ENCODE data around the gene NINJ1. TPM values are rescaled to one million over a fixed set of nuclear protein-coding genes. Genes with fewer than 3 reads are reported as not detected.

The NINJ1 gene
- total RNA-seq, 1 experiment from 2014 or later: 41.3 TPM

DNA sequence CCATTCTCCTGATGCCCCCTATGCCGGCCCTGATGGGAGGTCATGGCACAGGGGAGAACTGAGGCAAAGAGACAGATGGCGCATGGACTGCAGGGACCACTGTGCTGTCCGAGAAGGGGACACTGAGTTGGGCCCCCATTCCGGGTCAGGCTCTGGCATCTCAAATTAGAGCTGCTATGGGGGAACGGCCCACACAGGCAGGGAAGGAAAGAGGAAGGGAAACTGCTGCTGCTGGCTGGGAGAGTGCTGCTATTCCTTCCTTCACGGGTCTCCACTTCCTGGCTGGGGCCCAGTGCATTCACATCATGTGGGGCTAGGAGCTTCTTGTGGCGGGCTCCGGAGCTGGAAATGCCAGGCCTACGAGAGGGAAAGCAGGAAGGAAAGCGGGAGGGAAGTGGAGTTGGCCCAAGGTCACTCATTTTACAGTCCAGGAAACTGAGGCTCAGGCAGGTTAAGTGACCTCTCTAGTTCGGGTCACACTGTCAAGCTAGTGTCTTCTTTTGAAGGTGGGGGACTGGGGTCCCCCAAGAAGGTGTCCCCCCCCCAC, 39.3 kb downstream of the NINJ1 start:
- no peak for TF ChIP-seq FOXJ3 (CRISPR knock-in tag; IDR thresholded peaks at IDR 0.05; ENCODE audit: borderline replicate concordance)
- TF ChIP-seq, protein P1, sequence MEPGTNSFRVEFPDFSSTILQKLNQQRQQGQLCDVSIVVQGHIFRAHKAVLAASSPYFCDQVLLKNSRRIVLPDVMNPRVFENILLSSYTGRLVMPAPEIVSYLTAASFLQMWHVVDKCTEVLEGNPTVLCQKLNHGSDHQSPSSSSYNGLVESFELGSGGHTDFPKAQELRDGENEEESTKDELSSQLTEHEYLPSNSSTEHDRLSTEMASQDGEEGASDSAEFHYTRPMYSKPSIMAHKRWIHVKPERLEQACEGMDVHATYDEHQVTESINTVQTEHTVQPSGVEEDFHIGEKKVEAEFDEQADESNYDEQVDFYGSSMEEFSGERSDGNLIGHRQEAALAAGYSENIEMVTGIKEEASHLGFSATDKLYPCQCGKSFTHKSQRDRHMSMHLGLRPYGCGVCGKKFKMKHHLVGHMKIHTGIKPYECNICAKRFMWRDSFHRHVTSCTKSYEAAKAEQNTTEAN (CRISPR knock-in tag; IDR thresholded peaks at IDR 0.05): 0 out of 2 replicates have a peak, but pooled peaks have one; percentile 27
- 0 out of 2 replicates have a peak, but pooled peaks have one; percentile 48 for TF ChIP-seq ESRRA (CRISPR knock-in tag; IDR thresholded peaks at IDR 0.05; ENCODE audit: borderline replicate concordance)
- no peak for ATAC-seq
- Mint-ChIP-seq H3K9me3 (no peaks in the 10 kb centered on the region), H3K27me3 (ENCODE audit: low read depth) (no peaks in the 10 kb centered on the region; the same call in 1 of the 2 replicates), H3K27ac (peak overlapping the region; percentile 96), H3K4me1 (peaks cover 23% of the 10 kb centered on the region), H3K4me3 (peak overlapping the region; percentile 64), H3K36me3 (no peaks in the 10 kb centered on the region)
- DNase-seq (ENCODE audit: low spot score): no peak
- POLR2A ChIA-PET: interaction anchor here (1.0 to 1.2 kb wide), 2 partner anchors 34 to 396 kb away, joined by 3 read pairs; no protein-coding TSS in a partner anchor
- CTCF ChIA-PET: interaction anchor here (1.0 to 2.1 kb wide), 4 partner anchors 14 to 59 kb away, joined by 3 to 8 read pairs (median 5); partner anchors contain the start of gene NINJ1

DNA sequence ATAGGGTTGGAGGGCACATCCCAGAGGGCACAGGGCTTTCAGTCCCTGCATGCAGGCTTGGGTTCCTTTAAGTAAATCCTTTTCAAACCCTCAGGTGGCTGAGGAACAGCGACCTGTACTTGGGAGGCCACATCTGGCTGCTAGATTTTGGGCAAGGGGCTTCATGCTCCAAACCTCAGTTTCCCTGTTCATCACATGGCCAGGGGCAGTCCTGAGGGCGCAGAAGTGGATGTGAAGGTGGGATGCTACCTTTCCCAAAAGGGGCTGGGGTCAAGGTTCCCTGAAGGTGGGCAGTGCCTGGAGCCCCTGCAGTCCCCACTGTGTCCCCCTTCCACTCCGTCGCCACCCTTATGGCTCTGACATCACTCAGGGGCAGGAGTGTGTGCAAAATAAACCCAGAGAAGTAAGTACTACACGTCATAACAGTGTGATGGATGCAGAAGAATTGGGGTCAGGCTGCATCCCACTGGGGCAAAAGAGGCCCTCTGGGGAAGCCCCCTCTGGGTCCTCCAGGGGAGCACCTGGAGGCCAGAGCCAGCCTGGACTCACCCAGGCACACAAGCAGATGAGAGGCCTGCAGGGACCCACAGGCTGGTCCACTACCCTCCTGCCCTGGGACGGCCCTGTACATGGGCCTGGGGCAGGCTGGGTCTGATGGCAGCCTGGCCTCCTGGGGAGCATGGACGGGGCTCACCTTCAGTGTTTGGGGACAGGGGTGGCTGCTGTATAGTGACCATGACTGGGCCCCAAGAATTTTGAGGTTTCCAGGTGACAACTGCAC, 40.0 kb downstream of the NINJ1 start:
- CTCF ChIA-PET: interaction anchor here (2.1 kb wide), 1 partner anchor 15 kb away, joined by 8 read pairs; no protein-coding TSS in a partner anchor
- peak; percentile 6 for DNase-seq (ENCODE audit: low spot score)
- peak overlapping the region; percentile 96 for H3K27ac Mint-ChIP-seq
- TF ChIP-seq ZNF138 (CRISPR knock-in tag; conservative IDR thresholded peaks at IDR 0.05) (no peak), HMGXB4 (CRISPR knock-in tag; IDR thresholded peaks at IDR 0.05) (no peak), ZNF317 (CRISPR knock-in tag; IDR thresholded peaks at IDR 0.05; ENCODE audit: borderline replicate concordance, low read depth) (no peak), RORB (CRISPR knock-in tag; IDR thresholded peaks at IDR 0.05) (no peak), TP53 (CRISPR knock-in tag; IDR thresholded peaks at IDR 0.05) (no peak), ZNF423 (CRISPR knock-in tag; IDR thresholded peaks at IDR 0.05) (no peak), GRHL2 (CRISPR knock-in tag; IDR thresholded peaks at IDR 0.05; ENCODE audit: insufficient replicate concordance, severe bottlenecking) (no peak), JAZF1 (CRISPR knock-in tag; IDR thresholded peaks at IDR 0.05) (no peak), ATF3 (CRISPR knock-in tag; conservative IDR thresholded peaks at IDR 0.05) (no peak), ERG (CRISPR knock-in tag; IDR thresholded peaks at IDR 0.05) (no peak), ZNF532 (CRISPR knock-in tag; IDR thresholded peaks at IDR 0.05; ENCODE audit: borderline replicate concordance) (no peak), JUN (CRISPR knock-in tag; IDR thresholded peaks at IDR 0.05) (no peak)
- TF ChIP-seq, protein P2, sequence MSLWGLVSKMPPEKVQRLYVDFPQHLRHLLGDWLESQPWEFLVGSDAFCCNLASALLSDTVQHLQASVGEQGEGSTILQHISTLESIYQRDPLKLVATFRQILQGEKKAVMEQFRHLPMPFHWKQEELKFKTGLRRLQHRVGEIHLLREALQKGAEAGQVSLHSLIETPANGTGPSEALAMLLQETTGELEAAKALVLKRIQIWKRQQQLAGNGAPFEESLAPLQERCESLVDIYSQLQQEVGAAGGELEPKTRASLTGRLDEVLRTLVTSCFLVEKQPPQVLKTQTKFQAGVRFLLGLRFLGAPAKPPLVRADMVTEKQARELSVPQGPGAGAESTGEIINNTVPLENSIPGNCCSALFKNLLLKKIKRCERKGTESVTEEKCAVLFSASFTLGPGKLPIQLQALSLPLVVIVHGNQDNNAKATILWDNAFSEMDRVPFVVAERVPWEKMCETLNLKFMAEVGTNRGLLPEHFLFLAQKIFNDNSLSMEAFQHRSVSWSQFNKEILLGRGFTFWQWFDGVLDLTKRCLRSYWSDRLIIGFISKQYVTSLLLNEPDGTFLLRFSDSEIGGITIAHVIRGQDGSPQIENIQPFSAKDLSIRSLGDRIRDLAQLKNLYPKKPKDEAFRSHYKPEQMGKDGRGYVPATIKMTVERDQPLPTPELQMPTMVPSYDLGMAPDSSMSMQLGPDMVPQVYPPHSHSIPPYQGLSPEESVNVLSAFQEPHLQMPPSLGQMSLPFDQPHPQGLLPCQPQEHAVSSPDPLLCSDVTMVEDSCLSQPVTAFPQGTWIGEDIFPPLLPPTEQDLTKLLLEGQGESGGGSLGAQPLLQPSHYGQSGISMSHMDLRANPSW (CRISPR knock-in tag; conservative IDR thresholded peaks at IDR 0.05; ENCODE audit: low read depth): no peak
- TF ChIP-seq, protein P3, sequence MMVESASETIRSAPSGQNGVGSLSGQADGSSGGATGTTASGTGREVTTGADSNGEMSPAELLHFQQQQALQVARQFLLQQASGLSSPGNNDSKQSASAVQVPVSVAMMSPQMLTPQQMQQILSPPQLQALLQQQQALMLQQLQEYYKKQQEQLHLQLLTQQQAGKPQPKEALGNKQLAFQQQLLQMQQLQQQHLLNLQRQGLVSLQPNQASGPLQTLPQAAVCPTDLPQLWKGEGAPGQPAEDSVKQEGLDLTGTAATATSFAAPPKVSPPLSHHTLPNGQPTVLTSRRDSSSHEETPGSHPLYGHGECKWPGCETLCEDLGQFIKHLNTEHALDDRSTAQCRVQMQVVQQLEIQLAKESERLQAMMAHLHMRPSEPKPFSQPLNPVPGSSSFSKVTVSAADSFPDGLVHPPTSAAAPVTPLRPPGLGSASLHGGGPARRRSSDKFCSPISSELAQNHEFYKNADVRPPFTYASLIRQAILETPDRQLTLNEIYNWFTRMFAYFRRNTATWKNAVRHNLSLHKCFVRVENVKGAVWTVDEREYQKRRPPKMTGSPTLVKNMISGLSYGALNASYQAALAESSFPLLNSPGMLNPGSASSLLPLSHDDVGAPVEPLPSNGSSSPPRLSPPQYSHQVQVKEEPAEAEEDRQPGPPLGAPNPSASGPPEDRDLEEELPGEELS (CRISPR knock-in tag; IDR thresholded peaks at IDR 0.05): no peak
- H3K4me1 Mint-ChIP-seq: peaks cover 23% of the 10 kb centered on the region
- no peaks in the 10 kb centered on the region for H3K9me3 Mint-ChIP-seq
- H3K4me3 Mint-ChIP-seq: peak overlapping the region; percentile 64
- H3K36me3 Mint-ChIP-seq: no peaks in the 10 kb centered on the region
- H3K27me3 Mint-ChIP-seq (ENCODE audit: low read depth): no peaks in the 10 kb centered on the region; the same call in 1 of the 2 replicates
- ATAC-seq: no peak
- POLR2A ChIA-PET: no interaction called here
